HG02623 (cell line): ENCODE results near the gene RALB.
"Not testable (repeated sequence)": the region's sequence is repeated elsewhere in the genome, so short reads cannot be mapped to it uniquely, and the experiment has no call there.

Source experiments
- ATAC-seq: cut with Tn5 transposase; IDR thresholded peaks from one replicate; pipeline ENCODE4 v1.9.1; 2021; ENCODE audit warnings: moderate library complexity; ENCODE audit not compliant: unreplicated experiment

Gene RALB

GRCh38 chr2:120241684-120242083 is 11.0 kb upstream of the RALB start:
- ATAC-seq, result no peak

- no peak for ATAC-seq
These were observed 9.4 kb upstream of the RALB start for GRCh38 chr2:120243211-120243610.

GRCh38 chr2:120243875-120244553 is 8.6 kb upstream of the RALB start:
- ATAC-seq, result no peak

DNA sequence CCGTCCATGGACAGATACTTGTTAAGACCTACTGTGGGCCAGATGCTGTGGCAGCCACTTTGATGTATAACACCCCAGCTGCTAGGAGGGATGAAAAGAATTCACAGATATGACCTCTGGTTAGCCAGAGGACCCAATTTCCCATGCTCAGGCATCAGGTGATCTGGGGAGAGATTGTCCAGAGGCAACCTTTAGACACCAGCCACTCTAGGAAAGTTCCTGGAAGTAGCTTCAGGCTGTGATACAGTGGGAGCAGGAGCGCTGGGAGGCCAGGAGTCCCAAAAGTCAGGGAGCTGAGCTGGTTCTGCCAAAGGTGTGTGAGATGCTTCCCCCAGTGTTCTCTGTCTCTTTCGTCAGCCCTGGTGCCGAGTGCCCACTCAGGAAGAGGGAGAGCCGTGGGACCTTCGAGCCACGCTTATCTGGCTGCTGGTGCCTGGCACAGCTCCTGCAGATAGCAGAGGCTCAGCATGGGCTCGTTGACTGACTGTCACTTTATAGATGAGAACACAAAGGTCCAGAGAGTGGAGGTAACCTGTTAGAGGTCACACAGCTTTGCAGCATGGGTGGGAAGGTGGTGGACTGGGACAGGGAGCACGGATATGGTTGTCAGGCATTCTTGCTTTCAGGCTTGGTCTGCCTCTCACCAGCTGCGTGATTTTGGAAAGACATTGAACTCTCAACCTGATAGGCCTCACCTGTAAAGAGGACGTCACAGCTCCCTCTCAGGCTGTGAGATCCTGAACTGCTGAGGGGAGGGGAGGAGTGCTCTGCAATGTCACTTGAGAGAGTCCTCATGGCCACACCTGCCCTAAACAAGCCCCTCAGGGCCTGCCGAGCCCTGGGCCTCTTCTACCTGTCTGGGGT is 7.8 kb upstream of the RALB start:
- ATAC-seq, result no peak

DNA sequence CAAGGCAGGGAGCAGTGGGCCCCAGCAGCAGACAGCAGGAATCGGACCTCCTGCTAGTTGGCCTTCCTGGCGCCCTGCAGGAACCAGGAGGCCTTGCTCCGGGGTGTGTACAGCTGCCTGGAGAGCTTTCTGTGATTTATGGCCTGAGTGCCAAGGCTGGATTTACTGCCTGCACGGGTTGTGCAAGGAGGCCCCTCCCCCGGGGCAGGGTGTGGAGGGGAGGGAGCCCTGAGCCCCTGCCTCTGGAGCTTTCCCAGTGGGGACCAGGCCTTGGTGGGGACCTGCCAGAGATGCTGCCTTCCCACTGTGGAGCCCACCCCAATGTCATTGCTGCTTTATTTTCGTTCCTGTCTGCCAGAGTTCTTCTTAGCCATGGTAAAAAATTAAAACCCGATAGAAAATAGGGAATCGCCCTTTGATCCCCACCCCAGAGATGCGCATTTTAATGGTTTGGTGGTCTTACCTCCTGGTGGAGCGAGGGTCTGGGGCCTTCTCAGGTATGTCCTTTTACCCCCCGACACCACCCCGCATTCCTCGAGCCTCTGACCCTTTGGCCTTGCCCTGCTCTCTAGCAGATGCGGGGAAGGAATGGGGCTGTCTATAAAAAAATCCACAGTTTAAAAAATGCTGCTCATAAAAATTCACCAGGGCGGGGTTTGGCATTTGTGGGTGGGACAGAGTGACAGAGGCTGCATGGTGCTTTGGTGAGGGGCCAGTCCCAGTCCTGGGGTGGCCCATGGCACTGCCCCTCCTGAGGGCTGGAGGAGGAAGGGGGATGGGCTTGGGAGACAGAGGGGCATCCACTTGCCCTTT is 6.9 kb upstream of the RALB start:
- ATAC-seq, result no peak

- ATAC-seq, result no peak
These were observed 5.9 kb upstream of the RALB start for GRCh38 chr2:120246546-120247300.

- no peak for ATAC-seq
These were observed 4.8 kb upstream of the RALB start for GRCh38 chr2:120247851-120248250.

DNA sequence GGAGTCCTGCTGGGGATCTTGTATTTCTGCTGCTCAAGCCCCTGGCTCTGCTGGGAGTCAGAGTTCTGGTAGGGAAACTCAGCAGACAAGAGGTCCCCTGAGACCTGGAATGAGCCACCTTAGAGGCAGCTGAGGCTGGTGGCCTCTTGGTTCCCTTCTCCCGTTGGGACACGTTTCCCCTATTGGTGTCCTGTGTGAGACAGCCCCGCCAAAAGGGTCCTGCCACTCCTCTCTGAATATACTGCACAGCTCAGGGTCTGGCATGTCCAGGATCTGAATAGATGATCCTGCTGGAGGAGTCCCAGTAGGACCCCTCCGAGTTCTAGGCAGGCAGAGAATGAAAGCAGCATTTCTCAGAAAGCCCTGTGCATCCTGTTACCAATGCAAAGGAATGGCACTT is 2.0 kb upstream of the RALB start:
- ATAC-seq, result no peak

DNA sequence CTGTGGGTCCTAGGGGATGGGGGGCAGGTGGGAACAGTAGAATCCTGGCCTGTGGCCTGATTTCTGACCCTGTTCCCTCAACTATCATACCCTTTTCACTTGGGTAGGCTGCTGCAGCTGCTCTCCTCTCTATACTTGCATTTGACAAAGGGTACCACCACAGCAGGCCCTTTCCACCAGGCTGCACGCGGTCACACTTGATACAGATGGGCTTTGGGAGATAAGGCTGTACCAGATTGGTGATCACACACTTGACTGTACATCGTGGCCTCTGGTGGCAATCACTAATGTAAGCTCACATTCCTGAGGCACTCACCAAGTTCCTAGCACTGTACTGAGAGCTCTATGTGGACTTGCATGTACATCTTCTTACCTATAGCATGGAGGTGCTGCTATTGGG is 1.6 kb upstream of the RALB start:
- no peak for ATAC-seq

DNA sequence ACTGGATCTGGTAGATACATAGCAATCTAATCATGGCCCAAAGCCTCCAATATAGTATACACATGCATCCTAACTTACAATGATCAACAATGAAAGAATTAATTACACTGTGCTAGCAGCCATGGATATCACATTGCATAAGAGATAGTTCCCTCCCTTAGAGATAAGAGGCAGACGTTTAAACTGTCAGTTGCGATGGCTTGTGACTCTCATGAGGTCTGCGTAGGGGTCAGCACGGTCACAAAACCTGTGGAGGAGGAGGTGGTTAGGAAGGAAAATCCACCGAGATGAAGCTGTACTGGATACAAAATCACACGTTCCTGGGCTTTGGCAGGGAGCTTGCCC is 800 bp upstream of the RALB start:
- ATAC-seq, result no peak

GRCh38 chr2:120253021-120253882 is 600 bp downstream of the RALB start:
- peak; percentile 18 for ATAC-seq

- ATAC-seq, result no peak
These were observed 1.5 kb downstream of the RALB start for GRCh38 chr2:120254178-120254577.

- ATAC-seq, result no peak
These were observed 2.4 kb downstream of the RALB start for GRCh38 chr2:120255071-120255470.

DNA sequence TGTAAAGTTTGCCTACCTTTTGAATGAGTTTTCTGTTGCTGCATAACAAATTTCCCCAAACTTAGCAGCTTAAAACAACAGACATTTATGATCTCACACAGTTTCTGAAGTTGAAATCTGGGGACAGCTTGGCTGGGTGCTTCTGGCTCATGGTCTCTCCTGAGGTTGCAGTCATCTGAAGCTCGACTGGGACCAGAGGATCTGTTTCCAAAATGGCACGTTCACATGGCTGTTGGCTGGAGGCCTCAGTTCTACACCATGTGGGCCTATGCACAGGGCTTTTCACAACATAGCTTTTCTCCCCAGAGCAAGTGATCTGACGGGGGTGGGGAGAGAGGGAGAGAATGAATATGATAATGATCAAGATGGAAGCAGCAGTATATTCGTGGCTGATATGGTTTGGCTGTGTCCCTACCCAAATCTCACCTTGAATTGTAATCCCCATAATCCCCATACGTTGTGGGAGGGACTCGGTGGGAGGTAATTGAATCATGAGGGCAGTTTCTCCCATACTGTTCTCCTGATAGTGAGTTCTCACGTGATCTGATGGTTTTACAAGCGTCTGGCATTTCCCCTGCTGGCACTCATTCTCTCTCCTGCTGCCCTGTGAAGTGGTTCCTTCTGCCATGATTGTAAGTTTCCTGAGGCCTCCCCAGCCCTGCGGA is 3.5 kb downstream of the RALB start:
- ATAC-seq, result no peak

DNA sequence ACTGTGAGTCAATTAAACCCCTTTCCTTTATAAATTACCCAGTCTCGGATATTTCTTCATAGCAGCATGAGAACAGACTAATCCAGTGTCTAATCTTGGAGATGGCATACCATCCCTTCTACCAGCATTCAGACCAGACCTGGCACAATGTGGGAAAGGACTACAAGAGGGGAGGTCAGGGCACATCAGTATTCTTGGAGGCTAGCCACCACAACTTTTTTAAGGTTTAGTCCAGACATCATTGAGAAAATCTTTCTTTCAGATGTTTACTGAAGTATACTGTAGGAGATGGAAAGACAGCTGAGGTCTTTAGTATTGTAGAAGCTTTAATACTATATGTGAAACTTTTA is 4.0 kb downstream of the RALB start:
- ATAC-seq, result no peak

DNA sequence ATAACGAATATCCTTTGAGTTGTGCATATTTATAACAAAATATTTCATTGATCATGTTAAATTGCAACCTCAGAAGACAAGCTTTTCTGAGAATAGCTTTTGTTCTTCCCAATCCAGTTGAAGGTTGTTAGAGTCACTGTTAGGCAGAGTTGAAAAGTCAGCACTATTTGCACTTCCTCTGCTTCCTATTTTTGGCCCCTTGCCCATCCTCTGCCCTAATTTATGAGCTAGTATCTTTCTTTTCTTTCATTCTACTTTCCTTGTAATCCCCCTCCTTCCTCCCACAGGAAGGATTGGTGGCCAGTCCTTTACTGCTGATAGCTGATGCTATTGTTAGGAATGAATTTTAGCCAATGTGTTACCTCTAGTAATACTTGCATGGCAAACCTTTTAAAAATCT is 4.9 kb downstream of the RALB start:
- no peak for ATAC-seq

DNA sequence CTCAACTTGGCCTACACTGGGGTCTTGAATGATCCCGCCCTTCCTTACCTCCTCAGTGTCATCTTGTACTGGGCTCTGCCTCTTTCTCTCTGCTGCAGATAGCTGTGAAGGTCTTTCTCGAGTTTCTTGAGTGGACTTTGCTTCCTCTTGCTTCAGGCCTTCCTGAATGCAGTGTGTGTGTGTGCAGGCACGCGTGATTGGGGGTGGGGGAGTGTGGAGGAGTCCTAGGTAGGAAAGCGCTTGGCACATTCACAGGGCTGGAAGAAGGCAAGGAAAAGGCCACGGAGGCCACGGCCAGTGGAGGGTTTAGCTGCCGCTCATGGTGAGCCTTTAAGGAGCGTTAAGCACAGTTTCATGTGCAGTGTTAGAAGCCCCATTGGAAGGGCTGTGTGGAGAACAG is 5.5 kb downstream of the RALB start:
- no peak for ATAC-seq

GRCh38 chr2:120259939-120260338 is 7.3 kb downstream of the RALB start:
- not testable (repeated sequence) for ATAC-seq

GRCh38 chr2:120260736-120261135 is 8.1 kb downstream of the RALB start:
- ATAC-seq, result no peak
